Natural killer cell (primary cell): ENCODE measurements around the gene TSKU. TPM values are rescaled to one million over a fixed set of nuclear protein-coding genes. Genes with fewer than 3 reads are reported as not detected.

ENCODE experiments used
- ATAC-seq, 3 donors: fragments of 150-1000 bp in 2 of 3; fragments of 200-7000 bp in 1 of 3; cut with Tn5 transposase; 1 replicate in 1 of 3; 2 replicates in 2 of 3; pipeline ENCODE4 v1.10.0; 2021; ENCODE audit warnings: mild to moderate bottlenecking in 2 of 3, moderate library complexity in 2 of 3
- DNase-seq, 2 donors: peaks; one replicate each; pipeline versions ENCODE4 v3.0.0 to v3.0.0-alpha.2; 2013 to 2021; ENCODE audit warnings: mixed read lengths in 1 of 2
- H3K27ac ChIP-seq: one replicate; pipeline ENCODE4 v1.5.1; 2013; ENCODE audit warnings: mild to moderate bottlenecking, low read length
- H3K27me3 ChIP-seq: one replicate; pipeline ENCODE4 v1.6.1; 2013; ENCODE audit warnings: low read length; ENCODE audit not compliant: control insufficient read depth, insufficient read depth
- H3K36me3 ChIP-seq: one replicate; pipeline ENCODE4 v1.6.1; 2013; ENCODE audit warnings: low read length; ENCODE audit not compliant: control insufficient read depth, insufficient read depth
- H3K4me1 ChIP-seq: one replicate; pipeline ENCODE4 v1.6.1; 2013; ENCODE audit warnings: low read length; ENCODE audit not compliant: control insufficient read depth, insufficient read depth
- H3K4me3 ChIP-seq: one replicate; pipeline ENCODE4 v1.5.1; 2013; ENCODE audit warnings: low read length
- H3K9me3 ChIP-seq: one replicate; pipeline ENCODE4 v1.6.1; 2013; ENCODE audit warnings: low read length; ENCODE audit not compliant: control insufficient read depth, insufficient read depth
- H3K27ac Mint-ChIP-seq, 2 donors: one replicate each; pipeline ENCODE4 v1.8.0; 2022; ENCODE audit warnings: mild to moderate bottlenecking in 2 of 2, mixed read lengths in 2 of 2, moderate library complexity in 1 of 2
- H3K27me3 Mint-ChIP-seq, 2 donors: one replicate each; pipeline ENCODE4 v1.8.0; 2022; ENCODE audit warnings: low read depth in 2 of 2, mixed read lengths in 2 of 2
- H3K36me3 Mint-ChIP-seq: one replicate; pipeline ENCODE4 v1.8.0; 2022; ENCODE audit warnings: mixed read lengths
- H3K4me1 Mint-ChIP-seq, 2 donors: one replicate each; pipeline ENCODE4 v1.8.0; 2022; ENCODE audit warnings: mixed read lengths in 2 of 2
- H3K4me3 Mint-ChIP-seq: one replicate; pipeline ENCODE4 v1.8.0; 2022; ENCODE audit warnings: mild to moderate bottlenecking, moderate library complexity, mixed read lengths
- H3K9me3 Mint-ChIP-seq, 2 donors: one replicate each; pipeline ENCODE4 v1.8.0; 2022; ENCODE audit warnings: mixed read lengths in 2 of 2
- WGBS: methylation state at CpG from one replicate; pipeline ENCODE4 v1.1.7; 2013; ENCODE audit warnings: missing lambda C conversion rate; ENCODE audit not compliant: insufficient coverage; 5-methylcytosine and 5-hydroxymethylcytosine counted together
- intact Hi-C: fragments of 100-400 bp; cut with micrococcal nuclease; formaldehyde crosslinking; loops from one replicate; pipeline ENCODE4 v1.14.2; 2022
- total RNA-seq, 4 donors: library from RNA; stranded (reverse); fragments of 120-200 nt in 1 of 4; gene quantifications; one replicate each; pipeline versions ENCODE4 v1.2.3 to v1.2.4, GENCODE V29; 2013 to 2022
- TF ChIP-seq, protein P1 (sequence below): fragments of 200-600 bp; IDR thresholded peaks from one replicate; pipeline ENCODE4 v1.8.0; 2022; ENCODE audit warnings: antibody characterized with exemption

Gene TSKU
- total RNA-seq, 3 donors from 2014 or later (not counting 1 experiment from before 2014, with no cell fraction given) = not detected

DNA sequence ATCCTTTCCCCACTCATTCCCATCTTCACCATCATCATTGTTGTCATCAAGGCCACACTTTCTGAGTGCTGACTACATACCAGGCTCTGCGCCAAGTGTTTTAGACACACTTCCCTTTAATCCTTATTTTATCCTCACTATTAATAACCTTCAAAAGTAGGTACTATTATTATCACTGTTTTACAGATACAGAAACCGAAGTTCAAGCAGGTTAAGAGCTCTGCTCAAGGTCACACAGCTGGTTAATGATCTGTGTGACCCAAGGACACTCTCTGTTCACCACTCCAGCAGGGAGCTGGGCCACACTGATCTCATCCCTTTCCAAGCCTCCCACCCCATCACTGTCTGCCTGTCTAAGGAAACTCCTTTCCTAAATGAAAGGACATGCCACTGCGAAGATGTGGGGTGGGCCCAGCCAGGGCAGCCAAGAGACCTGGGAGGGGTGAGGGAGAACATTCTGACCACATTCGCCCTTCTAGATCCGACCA lies 17.2 kb upstream of the TSKU start:
- Histone ChIP-seq H3K36me3 (no peaks in the 10 kb centered on the region), H3K27ac (no peak overlapping the region), H3K27me3 (no peaks in the 10 kb centered on the region), H3K4me1 (peaks cover 24% of the 10 kb centered on the region), H3K4me3 (no peak overlapping the region), H3K9me3 (no peaks in the 10 kb centered on the region)
- no peaks in the 10 kb centered on the region for H3K36me3 Mint-ChIP-seq
- no peaks in the 10 kb centered on the region for H3K9me3 Mint-ChIP-seq
- TF ChIP-seq, protein P1, sequence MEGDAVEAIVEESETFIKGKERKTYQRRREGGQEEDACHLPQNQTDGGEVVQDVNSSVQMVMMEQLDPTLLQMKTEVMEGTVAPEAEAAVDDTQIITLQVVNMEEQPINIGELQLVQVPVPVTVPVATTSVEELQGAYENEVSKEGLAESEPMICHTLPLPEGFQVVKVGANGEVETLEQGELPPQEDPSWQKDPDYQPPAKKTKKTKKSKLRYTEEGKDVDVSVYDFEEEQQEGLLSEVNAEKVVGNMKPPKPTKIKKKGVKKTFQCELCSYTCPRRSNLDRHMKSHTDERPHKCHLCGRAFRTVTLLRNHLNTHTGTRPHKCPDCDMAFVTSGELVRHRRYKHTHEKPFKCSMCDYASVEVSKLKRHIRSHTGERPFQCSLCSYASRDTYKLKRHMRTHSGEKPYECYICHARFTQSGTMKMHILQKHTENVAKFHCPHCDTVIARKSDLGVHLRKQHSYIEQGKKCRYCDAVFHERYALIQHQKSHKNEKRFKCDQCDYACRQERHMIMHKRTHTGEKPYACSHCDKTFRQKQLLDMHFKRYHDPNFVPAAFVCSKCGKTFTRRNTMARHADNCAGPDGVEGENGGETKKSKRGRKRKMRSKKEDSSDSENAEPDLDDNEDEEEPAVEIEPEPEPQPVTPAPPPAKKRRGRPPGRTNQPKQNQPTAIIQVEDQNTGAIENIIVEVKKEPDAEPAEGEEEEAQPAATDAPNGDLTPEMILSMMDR = no peak
- no peak overlapping the region for H3K27ac Mint-ChIP-seq
- DNase-seq = no peak
- no peak overlapping the region for H3K4me3 Mint-ChIP-seq
- intact Hi-C loops = no loop called here
- peaks cover 0 to 10% of the 10 kb centered on the region in 2 donors for H3K27me3 Mint-ChIP-seq
- peaks cover 10 to 12% of the 10 kb centered on the region in 2 donors for H3K4me1 Mint-ChIP-seq
- 82% methylated on average over 5 of the region's 5 CpGs for WGBS
- no peak for ATAC-seq

DNA sequence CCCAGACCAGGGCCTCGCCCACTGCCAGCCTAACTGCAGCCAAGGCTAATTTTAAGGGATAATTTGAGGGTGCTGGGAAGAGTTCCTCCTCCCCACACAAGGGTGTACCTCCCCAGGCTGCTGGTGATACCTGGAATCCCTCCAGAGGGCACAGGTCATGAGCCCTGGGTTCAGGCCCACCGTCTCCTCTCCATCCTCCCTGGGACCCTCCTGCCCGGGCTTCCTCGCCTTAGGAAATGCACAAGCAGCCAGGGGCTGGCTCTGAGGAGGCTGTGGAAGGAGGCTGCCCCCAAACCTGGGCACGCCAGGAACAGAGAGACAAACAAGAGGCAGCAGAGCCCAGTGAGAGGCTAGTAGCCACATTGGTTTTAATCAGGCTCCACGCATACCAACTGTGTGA lies 16.6 kb upstream of the TSKU start:
- 89% methylated on average over 5 of the region's 6 CpGs for WGBS
- no peak overlapping the region for H3K27ac Mint-ChIP-seq
- no peak overlapping the region for H3K27ac ChIP-seq

DNA sequence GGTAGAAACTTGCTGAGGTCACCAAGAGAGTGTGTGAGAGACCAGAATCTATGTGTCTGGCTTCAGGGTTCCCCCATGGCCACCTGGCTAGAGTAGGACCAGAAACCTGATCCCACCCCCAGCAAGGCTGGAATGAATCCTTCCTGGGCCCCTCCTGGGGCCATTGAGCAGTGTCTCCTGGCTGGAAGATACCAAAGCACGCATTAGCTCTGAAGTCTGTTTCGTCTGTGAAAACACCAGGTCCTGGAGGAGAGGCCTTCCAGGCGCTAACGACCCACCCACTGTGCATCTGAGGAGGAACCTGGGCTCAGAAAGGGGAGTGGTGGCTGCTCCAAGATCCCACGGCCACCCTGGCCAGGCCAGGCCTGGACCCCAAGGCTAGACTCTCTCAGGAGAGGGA lies 15.5 kb upstream of the TSKU start:
- no peak overlapping the region for H3K27ac Mint-ChIP-seq
- Histone ChIP-seq H3K4me3 (no peak overlapping the region), H3K27me3 (no peaks in the 10 kb centered on the region), H3K27ac (no peak overlapping the region), H3K4me1 (peaks cover 24% of the 10 kb centered on the region), H3K36me3 (no peaks in the 10 kb centered on the region), H3K9me3 (no peaks in the 10 kb centered on the region)
- ATAC-seq (no peak), DNase-seq (no peak)
- no peaks in the 10 kb centered on the region for H3K9me3 Mint-ChIP-seq
- intact Hi-C loops = no loop called here
- TF ChIP-seq, protein P1 = no peak
- H3K36me3 Mint-ChIP-seq = no peaks in the 10 kb centered on the region
- no peak overlapping the region for H3K4me3 Mint-ChIP-seq
- 58% methylated on average over 5 of the region's 5 CpGs for WGBS
- peaks cover 0 to 10% of the 10 kb centered on the region in 2 donors for H3K27me3 Mint-ChIP-seq
- H3K4me1 Mint-ChIP-seq = peaks cover 12 to 14% of the 10 kb centered on the region in 2 donors

More for the DNA sequence above, 16.6 kb upstream of the TSKU start:
- peaks cover 10 to 12% of the 10 kb centered on the region in 2 donors for H3K4me1 Mint-ChIP-seq
- no peak for DNase-seq
- peaks cover 0 to 10% of the 10 kb centered on the region in 2 donors for H3K27me3 Mint-ChIP-seq
- Histone ChIP-seq H3K27me3 (no peaks in the 10 kb centered on the region), H3K4me3 (no peak overlapping the region), H3K9me3 (no peaks in the 10 kb centered on the region), H3K36me3 (no peaks in the 10 kb centered on the region), H3K4me1 (peaks cover 24% of the 10 kb centered on the region)
- no peak overlapping the region for H3K4me3 Mint-ChIP-seq
- no peaks in the 10 kb centered on the region for H3K36me3 Mint-ChIP-seq
- TF ChIP-seq, protein P1 = no peak
- no peak for ATAC-seq
- no peaks in the 10 kb centered on the region for H3K9me3 Mint-ChIP-seq
- intact Hi-C loops = no loop called here
